Measurements from ENCODE around the gene NDUFB2. TPM values are rescaled to one million over a fixed set of nuclear protein-coding genes. Genes with fewer than 3 reads are reported as not detected.
"Not testable (repeated sequence)": the region's sequence is repeated elsewhere in the genome, so short reads cannot be mapped to it uniquely, and the experiment has no call there.

The NDUFB2 gene
- total RNA-seq, 1 donor from 2014 or later: 186 TPM

DNA sequence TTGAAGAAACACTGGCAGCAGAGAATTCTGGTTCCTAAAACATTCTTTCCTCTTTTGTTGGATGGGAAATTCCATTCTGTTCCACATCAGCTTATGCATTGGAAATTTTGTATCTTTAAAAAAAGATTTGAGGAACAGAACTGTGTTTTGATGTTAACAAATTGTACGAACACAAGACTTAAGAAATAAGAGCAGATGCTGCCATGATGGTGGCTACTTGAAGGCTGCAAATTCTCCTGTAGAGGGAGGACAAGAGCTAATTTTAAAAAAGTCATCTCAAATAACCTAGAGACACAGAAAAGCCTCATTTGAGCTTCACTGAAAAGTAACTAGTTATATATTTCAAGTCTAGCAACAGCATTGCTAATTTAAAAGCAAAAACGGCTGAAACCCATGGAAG, 29.8 kb downstream of the NDUFB2 start:
- Mint-ChIP-seq H3K36me3 (ENCODE audit: low read depth) (peaks cover 4% of the 10 kb centered on the region), H3K9me3 (ENCODE audit: low read depth) (no peaks in the 10 kb centered on the region), H3K27me3 (ENCODE audit: low read depth) (no peaks in the 10 kb centered on the region), H3K4me3 (ENCODE audit: unreplicated experiment) (no peak overlapping the region), H3K27ac (ENCODE audit: unreplicated experiment) (no peak overlapping the region), H3K4me1 (ENCODE audit: low read depth) (peaks cover 15% of the 10 kb centered on the region)
- TF ChIP-seq, protein P1, sequence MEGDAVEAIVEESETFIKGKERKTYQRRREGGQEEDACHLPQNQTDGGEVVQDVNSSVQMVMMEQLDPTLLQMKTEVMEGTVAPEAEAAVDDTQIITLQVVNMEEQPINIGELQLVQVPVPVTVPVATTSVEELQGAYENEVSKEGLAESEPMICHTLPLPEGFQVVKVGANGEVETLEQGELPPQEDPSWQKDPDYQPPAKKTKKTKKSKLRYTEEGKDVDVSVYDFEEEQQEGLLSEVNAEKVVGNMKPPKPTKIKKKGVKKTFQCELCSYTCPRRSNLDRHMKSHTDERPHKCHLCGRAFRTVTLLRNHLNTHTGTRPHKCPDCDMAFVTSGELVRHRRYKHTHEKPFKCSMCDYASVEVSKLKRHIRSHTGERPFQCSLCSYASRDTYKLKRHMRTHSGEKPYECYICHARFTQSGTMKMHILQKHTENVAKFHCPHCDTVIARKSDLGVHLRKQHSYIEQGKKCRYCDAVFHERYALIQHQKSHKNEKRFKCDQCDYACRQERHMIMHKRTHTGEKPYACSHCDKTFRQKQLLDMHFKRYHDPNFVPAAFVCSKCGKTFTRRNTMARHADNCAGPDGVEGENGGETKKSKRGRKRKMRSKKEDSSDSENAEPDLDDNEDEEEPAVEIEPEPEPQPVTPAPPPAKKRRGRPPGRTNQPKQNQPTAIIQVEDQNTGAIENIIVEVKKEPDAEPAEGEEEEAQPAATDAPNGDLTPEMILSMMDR (IDR thresholded peaks at IDR 0.05): peak; percentile 74
- DNase-seq (ENCODE audit: low spot score): no peak

DNA sequence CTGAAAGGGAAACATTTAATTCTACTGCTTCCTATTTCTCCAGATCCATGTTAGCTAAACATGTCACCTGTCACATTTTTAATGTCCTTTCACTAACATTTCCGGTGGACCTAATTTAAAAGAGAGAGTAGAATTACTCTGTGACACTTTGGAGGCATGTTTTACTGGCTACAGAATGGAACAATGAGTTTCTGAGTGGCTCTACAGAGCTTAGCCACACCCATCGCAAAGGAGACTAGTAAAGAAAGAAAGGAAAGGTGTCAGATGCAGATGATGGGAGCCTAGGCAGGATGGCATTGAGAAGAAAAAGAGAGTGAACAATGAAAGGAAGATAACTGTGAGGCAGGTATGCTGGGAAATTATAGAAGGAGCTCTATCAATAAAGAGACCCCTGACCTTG, 35.9 kb downstream of the NDUFB2 start:
- no peak overlapping the region for H3K4me3 Mint-ChIP-seq (ENCODE audit: unreplicated experiment)
- no peak for DNase-seq (ENCODE audit: low spot score)
- peaks cover 14% of the 10 kb centered on the region for H3K4me1 Mint-ChIP-seq (ENCODE audit: low read depth)
- TF ChIP-seq, protein P1 (IDR thresholded peaks at IDR 0.05): no peak
- H3K9me3 Mint-ChIP-seq (ENCODE audit: low read depth): no peaks in the 10 kb centered on the region
- H3K36me3 Mint-ChIP-seq (ENCODE audit: low read depth): peaks cover 2% of the 10 kb centered on the region
- no peak overlapping the region for H3K27ac Mint-ChIP-seq (ENCODE audit: unreplicated experiment)
- no peaks in the 10 kb centered on the region for H3K27me3 Mint-ChIP-seq (ENCODE audit: low read depth)

DNA sequence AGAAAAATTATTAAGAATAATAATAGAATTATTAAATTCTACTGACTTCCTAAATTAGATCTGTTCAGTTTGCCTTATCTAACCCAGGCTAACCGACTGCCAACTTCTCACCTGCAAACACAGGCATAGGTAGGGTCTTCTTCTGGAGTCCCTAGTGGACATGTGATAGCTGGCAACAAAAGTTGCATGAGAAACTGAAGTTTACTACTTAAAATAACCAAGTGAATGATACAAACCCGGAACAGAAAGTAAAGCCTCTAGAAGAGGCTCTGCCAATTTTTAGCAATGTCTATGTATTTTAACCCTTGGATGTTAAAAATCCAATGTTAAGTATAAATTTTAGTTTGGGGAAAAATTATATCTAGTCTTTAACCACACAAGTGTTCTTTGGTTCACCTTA, 37.6 kb downstream of the NDUFB2 start:
- TF ChIP-seq, protein P1 (IDR thresholded peaks at IDR 0.05): no peak
- no peaks in the 10 kb centered on the region for H3K9me3 Mint-ChIP-seq (ENCODE audit: low read depth)
- H3K4me3 Mint-ChIP-seq (ENCODE audit: unreplicated experiment): no peak overlapping the region
- H3K36me3 Mint-ChIP-seq (ENCODE audit: low read depth): peaks cover 2% of the 10 kb centered on the region
- H3K27me3 Mint-ChIP-seq (ENCODE audit: low read depth): no peaks in the 10 kb centered on the region
- H3K27ac Mint-ChIP-seq (ENCODE audit: unreplicated experiment): no peak overlapping the region
- DNase-seq (ENCODE audit: low spot score): no peak
- peaks cover 5% of the 10 kb centered on the region for H3K4me1 Mint-ChIP-seq (ENCODE audit: low read depth)

DNA sequence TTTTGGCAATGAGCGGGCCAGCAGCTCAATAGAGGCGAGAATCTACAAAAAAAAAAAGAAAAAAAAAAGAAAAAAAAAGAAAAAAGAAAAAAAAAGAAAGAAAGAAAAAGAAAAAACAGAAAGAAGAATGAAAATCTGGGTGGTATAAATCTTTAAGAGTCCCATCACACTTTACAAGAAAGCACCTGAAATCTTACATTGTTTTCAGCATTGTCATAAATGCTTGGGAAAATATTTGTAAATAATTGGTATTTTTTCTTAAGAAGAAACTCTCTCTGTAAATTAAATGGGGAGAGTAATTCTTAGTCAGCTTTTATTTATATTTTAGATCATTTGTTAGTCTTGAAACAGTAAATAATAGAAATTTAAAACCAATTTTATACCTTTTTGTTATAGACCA, 38.2 kb downstream of the NDUFB2 start:
- no peaks in the 10 kb centered on the region for H3K9me3 Mint-ChIP-seq (ENCODE audit: low read depth)
- TF ChIP-seq, protein P1 (IDR thresholded peaks at IDR 0.05): no peak

DNA sequence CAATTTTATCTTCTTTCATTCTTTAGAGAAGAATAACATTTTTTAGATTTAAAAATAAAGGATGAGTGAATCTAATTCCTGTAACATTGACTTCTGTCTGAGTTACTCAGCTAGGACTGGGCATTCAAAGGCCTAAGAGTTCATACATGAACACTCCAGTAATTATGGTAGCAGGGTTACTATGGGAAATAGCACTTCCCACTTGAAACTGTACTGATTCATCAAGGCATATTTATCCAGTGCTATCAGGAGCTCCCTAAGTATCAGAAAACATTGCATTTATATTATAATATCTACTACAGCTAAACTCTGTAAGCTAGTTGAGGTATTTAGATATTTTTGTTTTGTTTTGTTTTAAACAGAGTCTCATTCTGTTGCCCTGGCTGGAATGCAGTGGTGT, 41.8 kb downstream of the NDUFB2 start:
- H3K4me1 Mint-ChIP-seq (ENCODE audit: low read depth): no peaks in the 10 kb centered on the region
- TF ChIP-seq, protein P1 (IDR thresholded peaks at IDR 0.05): no peak
- no peak for DNase-seq (ENCODE audit: low spot score)
- H3K9me3 Mint-ChIP-seq (ENCODE audit: low read depth): no peaks in the 10 kb centered on the region
- peaks cover 5% of the 10 kb centered on the region for H3K36me3 Mint-ChIP-seq (ENCODE audit: low read depth)
- H3K4me3 Mint-ChIP-seq (ENCODE audit: unreplicated experiment): no peak overlapping the region
- H3K27ac Mint-ChIP-seq (ENCODE audit: unreplicated experiment): no peak overlapping the region
- H3K27me3 Mint-ChIP-seq (ENCODE audit: low read depth): no peaks in the 10 kb centered on the region

More for the DNA sequence above, 38.2 kb downstream of the NDUFB2 start:
- Mint-ChIP-seq H3K4me3 (ENCODE audit: unreplicated experiment) (no peak overlapping the region), H3K4me1 (ENCODE audit: low read depth) (peaks cover 2% of the 10 kb centered on the region), H3K36me3 (ENCODE audit: low read depth) (peaks cover 5% of the 10 kb centered on the region), H3K27me3 (ENCODE audit: low read depth) (no peaks in the 10 kb centered on the region), H3K27ac (ENCODE audit: unreplicated experiment) (no peak overlapping the region)
- DNase-seq (ENCODE audit: low spot score): no peak

DNA sequence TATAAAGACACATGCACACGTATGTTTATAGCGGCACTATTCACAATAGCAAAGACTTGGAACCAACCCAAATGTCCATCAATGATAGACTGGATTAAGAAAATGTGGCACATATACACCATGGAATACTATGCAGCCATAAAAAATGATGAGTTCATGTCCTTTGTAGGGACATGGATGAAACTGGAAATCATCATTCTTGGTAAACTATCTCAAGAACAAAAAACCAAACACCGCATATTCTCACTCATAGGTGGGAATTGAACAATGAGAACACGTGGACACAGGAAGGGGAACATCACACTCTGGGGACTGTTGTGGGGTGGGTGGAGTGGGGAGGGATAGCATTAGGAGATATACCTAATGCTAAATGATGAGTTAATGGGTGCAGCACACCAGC, 46.7 kb downstream of the NDUFB2 start:
- not testable (repeated sequence) for H3K4me1 Mint-ChIP-seq (ENCODE audit: low read depth); H3K27me3 Mint-ChIP-seq (ENCODE audit: low read depth); H3K4me3 Mint-ChIP-seq (ENCODE audit: unreplicated experiment); H3K9me3 Mint-ChIP-seq (ENCODE audit: low read depth); DNase-seq (ENCODE audit: low spot score); H3K36me3 Mint-ChIP-seq (ENCODE audit: low read depth); H3K27ac Mint-ChIP-seq (ENCODE audit: unreplicated experiment)
